ENCODE data around the gene ZNF823. TPM values are rescaled to one million over a fixed set of nuclear protein-coding genes. Genes with fewer than 3 reads are reported as not detected.
A peak's percentile ranks its signal among the peaks of the same experiment; 100 is the strongest.

Gene ZNF823
- total and polyA plus RNA-seq, 2 of the 13 experiments (the other 11 are each of a cell fraction or from before 2014, with no cell fraction given), result 5.7 to 11.7 TPM

- TF ChIP-seq SMYD3 (CRISPR knock-in tag; IDR thresholded peaks at IDR 0.05) (0 out of 2 replicates have a peak, but pooled peaks have one; percentile 87), ZBTB39 (CRISPR knock-in tag; IDR thresholded peaks at IDR 0.05) (peak; percentile 43; the same call in 1 of the 2 replicates), NKX3-1 (CRISPR knock-in tag; IDR thresholded peaks at IDR 0.05) (no peak), SOX13 (IDR thresholded peaks at IDR 0.05) (no peak), SOX13 (CRISPR knock-in tag; conservative IDR thresholded peaks at IDR 0.05 in 1 of 2, IDR thresholded peaks at IDR 0.05 in 1 of 2) (0 out of 4 replicates have a peak, but pooled peaks of 1 of the 2 experiments have one; percentile 11), MAFF (IDR thresholded peaks at IDR 0.05; ENCODE audit: low read depth, low read length) (no peak), GZF1 (CRISPR knock-in tag; IDR thresholded peaks at IDR 0.05) (peak; percentile 83; the same call in 1 of the 2 replicates), ZXDC (CRISPR knock-in tag; IDR thresholded peaks at IDR 0.05) (no peak; the same call in 1 of the 2 replicates), ZNF616 (CRISPR knock-in tag; IDR thresholded peaks at IDR 0.05; ENCODE audit: low read depth) (0 out of 2 replicates have a peak, but pooled peaks have one; percentile 21), TEF (CRISPR knock-in tag; IDR thresholded peaks at IDR 0.05) (no peak), PHB2 (IDR thresholded peaks at IDR 0.05; ENCODE audit: partially characterized antibody) (no peak), RARG (CRISPR knock-in tag; IDR thresholded peaks at IDR 0.05; ENCODE audit: low read depth) (0 out of 2 replicates have a peak, but pooled peaks have one; percentile 29), ZKSCAN8 (CRISPR knock-in tag; IDR thresholded peaks at IDR 0.05; ENCODE audit: borderline replicate concordance) (no peak; the same call in 1 of the 2 replicates)
- TF ChIP-seq, protein P1, sequence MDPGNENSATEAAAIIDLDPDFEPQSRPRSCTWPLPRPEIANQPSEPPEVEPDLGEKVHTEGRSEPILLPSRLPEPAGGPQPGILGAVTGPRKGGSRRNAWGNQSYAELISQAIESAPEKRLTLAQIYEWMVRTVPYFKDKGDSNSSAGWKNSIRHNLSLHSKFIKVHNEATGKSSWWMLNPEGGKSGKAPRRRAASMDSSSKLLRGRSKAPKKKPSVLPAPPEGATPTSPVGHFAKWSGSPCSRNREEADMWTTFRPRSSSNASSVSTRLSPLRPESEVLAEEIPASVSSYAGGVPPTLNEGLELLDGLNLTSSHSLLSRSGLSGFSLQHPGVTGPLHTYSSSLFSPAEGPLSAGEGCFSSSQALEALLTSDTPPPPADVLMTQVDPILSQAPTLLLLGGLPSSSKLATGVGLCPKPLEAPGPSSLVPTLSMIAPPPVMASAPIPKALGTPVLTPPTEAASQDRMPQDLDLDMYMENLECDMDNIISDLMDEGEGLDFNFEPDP (CRISPR knock-in tag; conservative IDR thresholded peaks at IDR 0.05), result 0 out of 2 replicates have a peak, but pooled peaks have one; percentile 88
- TF ChIP-seq, protein P2, sequence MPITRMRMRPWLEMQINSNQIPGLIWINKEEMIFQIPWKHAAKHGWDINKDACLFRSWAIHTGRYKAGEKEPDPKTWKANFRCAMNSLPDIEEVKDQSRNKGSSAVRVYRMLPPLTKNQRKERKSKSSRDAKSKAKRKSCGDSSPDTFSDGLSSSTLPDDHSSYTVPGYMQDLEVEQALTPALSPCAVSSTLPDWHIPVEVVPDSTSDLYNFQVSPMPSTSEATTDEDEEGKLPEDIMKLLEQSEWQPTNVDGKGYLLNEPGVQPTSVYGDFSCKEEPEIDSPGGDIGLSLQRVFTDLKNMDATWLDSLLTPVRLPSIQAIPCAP (CRISPR knock-in tag; IDR thresholded peaks at IDR 0.05; ENCODE audit: low read depth), result no peak
- TF ChIP-seq, protein P3, sequence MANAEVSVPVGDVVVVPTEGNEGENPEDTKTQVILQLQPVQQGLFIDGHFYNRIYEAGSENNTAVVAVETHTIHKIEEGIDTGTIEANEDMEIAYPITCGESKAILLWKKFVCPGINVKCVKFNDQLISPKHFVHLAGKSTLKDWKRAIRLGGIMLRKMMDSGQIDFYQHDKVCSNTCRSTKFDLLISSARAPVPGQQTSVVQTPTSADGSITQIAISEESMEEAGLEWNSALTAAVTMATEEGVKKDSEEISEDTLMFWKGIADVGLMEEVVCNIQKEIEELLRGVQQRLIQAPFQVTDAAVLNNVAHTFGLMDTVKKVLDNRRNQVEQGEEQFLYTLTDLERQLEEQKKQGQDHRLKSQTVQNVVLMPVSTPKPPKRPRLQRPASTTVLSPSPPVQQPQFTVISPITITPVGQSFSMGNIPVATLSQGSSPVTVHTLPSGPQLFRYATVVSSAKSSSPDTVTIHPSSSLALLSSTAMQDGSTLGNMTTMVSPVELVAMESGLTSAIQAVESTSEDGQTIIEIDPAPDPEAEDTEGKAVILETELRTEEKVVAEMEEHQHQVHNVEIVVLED (CRISPR knock-in tag; IDR thresholded peaks at IDR 0.05; ENCODE audit: borderline replicate concordance), result peak; percentile 41; the same call in 1 of the 2 replicates
Measured at GRCh38 chr19:11766597-11767591, 28.1 kb upstream of the ZNF823 start, which contains the start of gene ZNF441 (continued).
